ENCODE measurements around the gene TUBGCP6. TPM values are rescaled to one million over a fixed set of nuclear protein-coding genes. Genes with fewer than 3 reads are reported as not detected.

The TUBGCP6 gene
- total RNA-seq, 4 donors from 2014 or later: 20.3 to 44.3 (median 32.2) TPM

- no peaks in the 10 kb centered on the region for H3K9me3 ChIP-seq
- intact Hi-C loops (cut with DNase I): no loop called here
- WGBS, 2 donors: 76% methylated on average over 3 of the region's 8 CpGs; no CpG with 5 or more reads in 1 of the 2 donors
- TF ChIP-seq POLR2A (IDR thresholded peaks at IDR 0.05) (no peak), CTCF (IDR thresholded peaks at IDR 0.05) (no peak)
- no peak overlapping the region for H3K4me3 ChIP-seq
- H3K27me3 ChIP-seq: peaks cover 0 to 24% (median 0%) of the 10 kb centered on the region in 4 donors
- H3K36me3 ChIP-seq: no peaks in the 10 kb centered on the region
- no peak overlapping the region for H3K27ac ChIP-seq
- no peak for DNase-seq
- peaks cover 19 to 36% (median 22%) of the 10 kb centered on the region in 3 donors for H3K4me1 ChIP-seq
These were observed 9.1 kb upstream of the TUBGCP6 start for GRCh38 chr22:50253941-50254340.

- Histone ChIP-seq H3K4me3 (no peak overlapping the region), H3K27me3 (peaks cover 0 to 18% (median 0%) of the 10 kb centered on the region in 4 donors), H3K36me3 (peaks cover 0 to 4% (median 0%) of the 10 kb centered on the region in 3 donors), H3K4me1 (peaks cover 19 to 43% (median 22%) of the 10 kb centered on the region in 3 donors), H3K27ac (no peak overlapping the region), H3K9me3 (no peaks in the 10 kb centered on the region)
- TF ChIP-seq POLR2A (IDR thresholded peaks at IDR 0.05) (no peak), CTCF (IDR thresholded peaks at IDR 0.05) (no peak)
- no peak for DNase-seq
- 52 to 76% methylated on average over 5 of the region's 22 CpGs for WGBS, 2 donors
- intact Hi-C loops (cut with DNase I): no loop called here
These were observed 8.5 kb upstream of the TUBGCP6 start for GRCh38 chr22:50253046-50253915.

- Histone ChIP-seq H3K4me3 (peak overlapping the region in 3 of 4 donors; percentile 66 to 80 (median 79)), H3K9me3 (no peaks in the 10 kb centered on the region), H3K4me1 (peaks cover 22 to 52% (median 23%) of the 10 kb centered on the region in 3 donors), H3K27me3 (peaks cover 0 to 11% (median 0%) of the 10 kb centered on the region in 4 donors), H3K36me3 (peaks cover 0 to 13% (median 0%) of the 10 kb centered on the region in 3 donors), H3K27ac (peak overlapping the region; percentile 46 to 82 (median 72))
- WGBS, 2 donors: 20 to 69% methylated on average over 1 to 8 of the region's 25 CpGs
- peak; percentile 58 to 83 (median 68) for TF ChIP-seq CTCF (IDR thresholded peaks at IDR 0.05)
- no peak for TF ChIP-seq POLR2A (IDR thresholded peaks at IDR 0.05)
- DNase-seq: no peak
- intact Hi-C loops (cut with DNase I): no loop called here
These were observed 7.5 kb upstream of the TUBGCP6 start for GRCh38 chr22:50252082-50253045.

- H3K4me1 ChIP-seq: peaks cover 22 to 60% (median 23%) of the 10 kb centered on the region in 3 donors
- 33% methylated on average over 6 of the region's 36 CpGs; no CpG with 5 or more reads in 1 of the 2 donors for WGBS, 2 donors
- intact Hi-C loops (cut with DNase I): no loop called here
These were observed 6.8 kb upstream of the TUBGCP6 start for GRCh38 chr22:50251477-50252081.

More at GRCh38 chr22:50251477-50252081, 6.8 kb upstream of the TUBGCP6 start:
- H3K4me3 ChIP-seq: peak overlapping the region; percentile 42 to 80 (median 72)
- H3K36me3 ChIP-seq: peaks cover 0 to 16% (median under 1%) of the 10 kb centered on the region in 3 donors
- no peaks in the 10 kb centered on the region for H3K9me3 ChIP-seq
- H3K27me3 ChIP-seq: peaks cover 0 to 5% (median 0%) of the 10 kb centered on the region in 4 donors
- DNase-seq: no peak
- no peak for TF ChIP-seq CTCF (IDR thresholded peaks at IDR 0.05)
- TF ChIP-seq POLR2A (IDR thresholded peaks at IDR 0.05): no peak
- peak overlapping the region; percentile 46 to 82 (median 72) for H3K27ac ChIP-seq

Data from esophagus squamous epithelium (tissue), 5 donors.